ENCODE measurements around the gene MYG1. TPM values are rescaled to one million over a fixed set of nuclear protein-coding genes. Genes with fewer than 3 reads are reported as not detected.

MYG1 gene
- total and polyA plus RNA-seq, 9 donors: 34.7 to 47.5 (median 37.4) TPM

DNA sequence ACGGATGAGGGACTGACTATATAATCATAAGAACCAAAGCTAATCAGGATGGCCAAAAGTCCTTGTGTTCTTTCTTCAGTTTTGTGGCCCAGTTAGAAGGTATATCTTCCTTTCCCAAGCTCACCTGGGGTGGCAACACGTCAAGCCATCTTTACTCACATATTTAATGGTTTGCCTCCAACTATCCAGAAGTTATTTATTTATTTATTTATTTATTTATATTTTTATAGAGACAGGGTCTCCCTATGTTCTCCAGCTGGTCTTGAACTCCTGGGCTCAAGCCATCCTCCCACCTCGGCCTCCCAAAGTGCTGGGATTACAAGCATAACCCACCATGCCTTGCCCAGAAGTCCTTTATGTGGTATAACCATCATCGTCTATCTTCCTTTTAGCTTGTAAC, 48.4 kb downstream of the MYG1 start:
- Histone ChIP-seq H3K4me1 (ENCODE audit: control insufficient read depth, insufficient read depth, low read length) (peaks cover 16% of the 10 kb centered on the region), H3K4me3 (ENCODE audit: low read length) (no peak overlapping the region), H3K36me3 (ENCODE audit: control insufficient read depth, insufficient read depth, low read length) (no peaks in the 10 kb centered on the region), H3K9me3 (replicated peaks; ENCODE audit: control insufficient read depth, low read depth, low read length) (no peaks in the 10 kb centered on the region), H3K27ac (ENCODE audit: low read length) (no peak overlapping the region), H3K27me3 (ENCODE audit: control insufficient read depth, insufficient read depth, low read length) (peaks cover 2% of the 10 kb centered on the region)
- WGBS (ENCODE audit: insufficient coverage): 76% methylated on average over 2 of the region's 4 CpGs
- no peak for DNase-seq

DNA sequence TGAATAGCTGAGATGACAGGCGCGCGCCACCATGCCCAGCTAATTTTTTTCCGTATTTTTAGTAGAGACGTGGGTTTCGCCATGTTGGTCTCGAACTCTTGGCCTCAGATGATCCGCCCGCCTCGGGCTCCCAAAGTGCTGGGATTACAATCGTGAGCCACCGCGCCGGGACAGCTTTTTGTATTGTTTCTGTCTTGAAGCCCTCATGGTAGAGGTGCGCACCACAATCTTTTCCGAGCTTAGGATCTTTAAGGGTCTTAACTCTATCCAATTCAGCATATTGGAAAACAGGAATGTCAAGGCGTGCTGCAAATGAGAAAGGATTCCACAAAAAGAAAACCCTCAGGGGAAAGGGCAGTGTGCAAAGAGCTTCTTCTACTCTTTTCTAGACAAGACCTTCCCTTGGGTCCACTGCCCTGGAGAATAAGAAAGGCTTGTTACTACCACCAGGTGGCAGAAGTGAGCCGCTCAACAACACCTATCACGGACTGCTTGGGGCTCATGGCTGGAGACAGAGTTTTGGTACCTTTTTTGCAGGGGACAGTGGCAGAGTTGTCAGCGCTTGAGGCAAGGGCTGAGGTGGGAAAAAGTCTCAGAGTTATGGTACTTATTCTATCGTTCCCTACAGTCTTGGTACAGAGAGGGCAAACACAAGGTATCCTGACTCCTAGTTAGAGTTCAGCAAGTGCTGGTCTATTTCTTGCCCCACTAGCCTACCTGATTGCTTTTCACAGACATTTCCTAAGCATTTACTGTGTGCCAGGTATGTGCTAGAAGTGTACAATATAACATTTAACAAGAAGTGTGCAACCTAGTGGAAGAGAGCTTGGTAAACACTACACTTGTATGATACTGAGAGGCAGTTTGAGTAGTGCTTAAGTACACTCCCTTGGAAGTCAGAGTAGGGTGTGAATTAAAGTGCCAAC, 53.1 kb downstream of the MYG1 start:
- no peak overlapping the region for H3K27ac ChIP-seq (ENCODE audit: low read length)
- no peaks in the 10 kb centered on the region for H3K27me3 ChIP-seq (ENCODE audit: control insufficient read depth, insufficient read depth, low read length)
- no peaks in the 10 kb centered on the region for H3K36me3 ChIP-seq (ENCODE audit: control insufficient read depth, insufficient read depth, low read length)
- 100% methylated on average over 7 of the region's 21 CpGs for WGBS (ENCODE audit: insufficient coverage)
- H3K4me1 ChIP-seq (ENCODE audit: control insufficient read depth, insufficient read depth, low read length): no peaks in the 10 kb centered on the region
- no peaks in the 10 kb centered on the region for H3K9me3 ChIP-seq (replicated peaks; ENCODE audit: control insufficient read depth, low read depth, low read length)
- DNase-seq: peak; percentile 91
- no peak overlapping the region for H3K4me3 ChIP-seq (ENCODE audit: low read length)

DNA sequence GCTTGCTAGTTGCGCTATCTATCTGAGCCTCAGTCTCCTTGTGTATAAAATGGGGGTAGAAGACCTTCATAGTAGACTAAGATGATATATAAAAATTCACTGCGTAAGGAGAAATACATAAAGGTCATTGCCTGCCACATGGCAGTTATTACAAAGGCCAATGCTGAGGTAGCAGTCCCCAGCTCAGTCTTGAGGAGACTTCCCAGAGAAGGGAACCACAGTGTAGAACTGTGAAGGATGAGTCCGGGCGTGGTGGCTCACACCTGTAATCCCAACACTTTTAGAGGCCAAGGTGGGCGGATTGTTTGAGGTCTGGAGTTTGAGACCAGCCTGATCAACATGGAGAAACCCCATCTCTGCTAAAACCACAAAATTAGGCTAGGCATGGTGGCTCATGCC, 53.8 kb downstream of the MYG1 start:
- H3K27me3 ChIP-seq (ENCODE audit: control insufficient read depth, insufficient read depth, low read length): no peaks in the 10 kb centered on the region
- no peaks in the 10 kb centered on the region for H3K9me3 ChIP-seq (replicated peaks; ENCODE audit: control insufficient read depth, low read depth, low read length)
- no peak overlapping the region for H3K27ac ChIP-seq (ENCODE audit: low read length)
- 83% methylated on average over 2 of the region's 5 CpGs for WGBS (ENCODE audit: insufficient coverage)
- DNase-seq: no peak
- H3K4me3 ChIP-seq (ENCODE audit: low read length): no peak overlapping the region
- H3K36me3 ChIP-seq (ENCODE audit: control insufficient read depth, insufficient read depth, low read length): no peaks in the 10 kb centered on the region
- no peaks in the 10 kb centered on the region for H3K4me1 ChIP-seq (ENCODE audit: control insufficient read depth, insufficient read depth, low read length)

DNA sequence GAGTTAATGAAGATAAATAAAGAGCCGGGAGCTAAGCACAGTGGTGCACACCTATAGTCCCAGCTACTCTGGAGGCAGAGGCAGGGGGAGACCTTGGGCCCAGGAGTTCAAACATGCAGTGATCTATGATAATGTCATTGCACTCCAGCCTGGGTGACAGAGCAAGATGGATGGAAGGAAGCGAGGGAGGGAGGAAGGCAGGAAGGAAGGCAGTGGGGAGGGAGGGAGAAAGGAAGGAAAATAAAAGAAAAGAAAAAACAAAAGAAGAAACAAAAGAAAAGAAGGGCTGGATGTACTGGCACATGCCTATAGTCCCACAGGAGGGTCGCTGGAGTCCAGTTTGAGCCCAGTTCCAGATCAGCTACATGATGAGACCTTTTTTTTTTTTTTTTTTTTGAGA, 55.6 kb downstream of the MYG1 start:
- H3K9me3 ChIP-seq (replicated peaks; ENCODE audit: control insufficient read depth, low read depth, low read length): no peaks in the 10 kb centered on the region
- H3K27ac ChIP-seq (ENCODE audit: low read length): no peak overlapping the region
- H3K4me3 ChIP-seq (ENCODE audit: low read length): no peak overlapping the region
- no peaks in the 10 kb centered on the region for H3K4me1 ChIP-seq (ENCODE audit: control insufficient read depth, insufficient read depth, low read length)
- H3K27me3 ChIP-seq (ENCODE audit: control insufficient read depth, insufficient read depth, low read length): no peaks in the 10 kb centered on the region
- 43% methylated on average over 2 of the region's 3 CpGs for WGBS (ENCODE audit: insufficient coverage)
- no peak for DNase-seq
- no peaks in the 10 kb centered on the region for H3K36me3 ChIP-seq (ENCODE audit: control insufficient read depth, insufficient read depth, low read length)

Other genes with a start within 250 kb of the MYG1 start
- 49.3 TPM for gene TNS2, start 249.6 kb upstream of the MYG1 start, total RNA-seq
- 100 to 1,000 TPM in 3 of 8 donors, 10 to 100 TPM in 5; 66.8 to 119 (median 99.4) TPM for gene TNS2, start 249.6 kb upstream of the MYG1 start, polyA plus RNA-seq (ENCODE audit: insufficient read depth in 1 of 8, insufficient read length in 8 of 8, low replicate concordance in 1 of 8)
- gene SPRYD3, start 220.3 kb upstream of the MYG1 start, total RNA-seq: 15.2 TPM
- gene SPRYD3, start 220.3 kb upstream of the MYG1 start, polyA plus RNA-seq (ENCODE audit: insufficient read depth in 1 of 8, insufficient read length in 8 of 8, low replicate concordance in 1 of 8): 10 to 100 TPM; 18.2 to 23.6 (median 20.5) TPM
- gene IGFBP6, start 202.0 kb upstream of the MYG1 start, total RNA-seq: 132 TPM
- 100 to 1,000 TPM in 4 of 8 donors, 10 to 100 TPM in 4; 50.7 to 181 (median 93.6) TPM for gene IGFBP6, start 202.0 kb upstream of the MYG1 start, polyA plus RNA-seq (ENCODE audit: insufficient read depth in 1 of 8, insufficient read length in 8 of 8, low replicate concordance in 1 of 8)
- gene SOAT2, start 196.2 kb upstream of the MYG1 start, total RNA-seq: 0.04 TPM
- gene SOAT2, start 196.2 kb upstream of the MYG1 start, polyA plus RNA-seq (ENCODE audit: insufficient read depth in 1 of 8, insufficient read length in 8 of 8, low replicate concordance in 1 of 8): 1 to 10 TPM in 2 of 8 donors, under 1 TPM in 6; 0.07 to 4.8 (median 0.21) TPM
- 19.0 TPM for gene ZNF740, start 119.0 kb upstream of the MYG1 start, total RNA-seq
- gene ZNF740, start 119.0 kb upstream of the MYG1 start, polyA plus RNA-seq (ENCODE audit: insufficient read depth in 1 of 8, insufficient read length in 8 of 8, low replicate concordance in 1 of 8): 10 to 100 TPM; 23.9 to 36.9 (median 28.5) TPM
- gene CSAD, start 118.8 kb upstream of the MYG1 start, total RNA-seq: 21.4 TPM
- 10 to 100 TPM; 16.2 to 55.0 (median 31.6) TPM for gene CSAD, start 118.8 kb upstream of the MYG1 start, polyA plus RNA-seq (ENCODE audit: insufficient read depth in 1 of 8, insufficient read length in 8 of 8, low replicate concordance in 1 of 8)
- gene ITGB7, start 92.4 kb upstream of the MYG1 start, total RNA-seq: 0.80 TPM
- 1 to 10 TPM in 3 of 8 donors, under 1 TPM in 5; 0.27 to 1.4 (median 0.74) TPM for gene ITGB7, start 92.4 kb upstream of the MYG1 start, polyA plus RNA-seq (ENCODE audit: insufficient read depth in 1 of 8, insufficient read length in 8 of 8, low replicate concordance in 1 of 8)
- 17.5 TPM for gene RARG, start 67.5 kb upstream of the MYG1 start, total RNA-seq
- gene RARG, start 67.5 kb upstream of the MYG1 start, polyA plus RNA-seq (ENCODE audit: insufficient read depth in 1 of 8, insufficient read length in 8 of 8, low replicate concordance in 1 of 8): 10 to 100 TPM; 20.1 to 44.5 (median 30.1) TPM
- gene ESPL1, start 31.4 kb upstream of the MYG1 start, total RNA-seq: 4.0 TPM
- gene ESPL1, start 31.4 kb upstream of the MYG1 start, polyA plus RNA-seq (ENCODE audit: insufficient read depth in 1 of 8, insufficient read length in 8 of 8, low replicate concordance in 1 of 8): 1 to 10 TPM; 4.6 to 9.8 (median 6.5) TPM
- 875 TPM for gene PFDN5, start 4.2 kb upstream of the MYG1 start, total RNA-seq
- gene PFDN5, start 4.2 kb upstream of the MYG1 start, polyA plus RNA-seq (ENCODE audit: insufficient read depth in 1 of 8, insufficient read length in 8 of 8, low replicate concordance in 1 of 8): 100 to 1,000 TPM; 451 to 711 (median 530) TPM
- gene AAAS, start 21.9 kb downstream of the MYG1 start, total RNA-seq: 48.9 TPM
- gene AAAS, start 21.9 kb downstream of the MYG1 start, polyA plus RNA-seq (ENCODE audit: insufficient read depth in 1 of 8, insufficient read length in 8 of 8, low replicate concordance in 1 of 8): 10 to 100 TPM; 47.9 to 62.4 (median 52.3) TPM
- gene SP7, start 36.7 kb downstream of the MYG1 start, total RNA-seq: 0.04 TPM
- under 1 TPM in 3 of 8 donors, not detected in 5; 0.05 to 0.20 (median 0.06) TPM for gene SP7, start 36.7 kb downstream of the MYG1 start, polyA plus RNA-seq (ENCODE audit: insufficient read depth in 1 of 8, insufficient read length in 8 of 8, low replicate concordance in 1 of 8)
- gene SP1, start 80.5 kb downstream of the MYG1 start, total RNA-seq: 34.8 TPM
- gene SP1, start 80.5 kb downstream of the MYG1 start, polyA plus RNA-seq (ENCODE audit: insufficient read depth in 1 of 8, insufficient read length in 8 of 8, low replicate concordance in 1 of 8): 10 to 100 TPM; 28.7 to 48.3 (median 37.4) TPM
- not detected for gene AMHR2, start 124.2 kb downstream of the MYG1 start, total RNA-seq
- under 1 TPM in 5 of 8 donors, not detected in 3; 0.09 to 0.36 (median 0.20) TPM for gene AMHR2, start 124.2 kb downstream of the MYG1 start, polyA plus RNA-seq (ENCODE audit: insufficient read depth in 1 of 8, insufficient read length in 8 of 8, low replicate concordance in 1 of 8)
- 15.8 TPM for gene PRR13, start 142.0 kb downstream of the MYG1 start, total RNA-seq
- 10 to 100 TPM; 41.3 to 59.1 (median 47.8) TPM for gene PRR13, start 142.0 kb downstream of the MYG1 start, polyA plus RNA-seq (ENCODE audit: insufficient read depth in 1 of 8, insufficient read length in 8 of 8, low replicate concordance in 1 of 8)
- gene PCBP2, start 152.4 kb downstream of the MYG1 start, total RNA-seq: 206 TPM
- gene PCBP2, start 152.4 kb downstream of the MYG1 start, polyA plus RNA-seq (ENCODE audit: insufficient read depth in 1 of 8, insufficient read length in 8 of 8, low replicate concordance in 1 of 8): 100 to 1,000 TPM; 520 to 664 (median 584) TPM
- 15.3 TPM for gene MAP3K12, start 199.8 kb downstream of the MYG1 start, total RNA-seq
- 10 to 100 TPM; 12.1 to 19.7 (median 14.6) TPM for gene MAP3K12, start 199.8 kb downstream of the MYG1 start, polyA plus RNA-seq (ENCODE audit: insufficient read depth in 1 of 8, insufficient read length in 8 of 8, low replicate concordance in 1 of 8)
- 26.2 TPM for gene TARBP2, start 201.6 kb downstream of the MYG1 start, total RNA-seq
- gene TARBP2, start 201.6 kb downstream of the MYG1 start, polyA plus RNA-seq (ENCODE audit: insufficient read depth in 1 of 8, insufficient read length in 8 of 8, low replicate concordance in 1 of 8): 10 to 100 TPM; 24.0 to 31.6 (median 26.7) TPM
- 0.98 TPM for gene NPFF, start 207.8 kb downstream of the MYG1 start, total RNA-seq
- 1 to 10 TPM in 2 of 8 donors, under 1 TPM in 5, not detected in 1; 0.49 to 2.5 (median 0.88) TPM for gene NPFF, start 207.8 kb downstream of the MYG1 start, polyA plus RNA-seq (ENCODE audit: insufficient read depth in 1 of 8, insufficient read length in 8 of 8, low replicate concordance in 1 of 8)

Measured in muscle of leg (tissue), 11 donors.